Loucy (cell line): Measurements from ENCODE around the gene TIMM44.

Experiments
- EZH2phosphoT487 ChIP-seq: fragments of 200-600 bp; IDR thresholded peaks from 2 replicates; pipeline ENCODE4 v1.6.1; 2018; ENCODE audit warnings: antibody characterized with exemption, mild to moderate bottlenecking, moderate library complexity, borderline replicate concordance
- TF ChIP-seq, protein P1 (sequence below): fragments of 200-600 bp; sonication (generic); conservative IDR thresholded peaks from 2 replicates; pipeline ENCODE4 v1.5.1; 2014; ENCODE audit warnings: mild to moderate bottlenecking, antibody characterized with exemption, low read length

DNA sequence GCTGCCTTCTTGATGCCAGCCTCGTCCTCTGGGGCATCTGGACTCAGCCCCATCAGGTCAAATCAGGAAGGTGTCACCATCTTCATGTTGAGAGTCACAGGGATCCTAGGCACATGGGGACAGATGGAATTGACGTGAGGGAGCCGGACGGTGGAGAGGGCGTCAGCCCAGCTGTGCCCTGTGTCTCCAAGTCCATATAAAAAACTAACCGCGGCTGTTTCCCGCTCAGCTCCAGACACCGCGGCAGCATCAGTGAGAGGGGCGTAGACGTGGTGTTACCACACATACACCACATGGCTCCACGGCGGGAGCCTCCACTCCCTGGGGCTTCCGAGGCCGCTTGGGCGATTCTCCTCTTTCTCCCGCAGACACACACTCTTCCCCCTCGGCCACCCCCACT lies 63.6 kb downstream of the TIMM44 start:
- TF ChIP-seq, protein P1, sequence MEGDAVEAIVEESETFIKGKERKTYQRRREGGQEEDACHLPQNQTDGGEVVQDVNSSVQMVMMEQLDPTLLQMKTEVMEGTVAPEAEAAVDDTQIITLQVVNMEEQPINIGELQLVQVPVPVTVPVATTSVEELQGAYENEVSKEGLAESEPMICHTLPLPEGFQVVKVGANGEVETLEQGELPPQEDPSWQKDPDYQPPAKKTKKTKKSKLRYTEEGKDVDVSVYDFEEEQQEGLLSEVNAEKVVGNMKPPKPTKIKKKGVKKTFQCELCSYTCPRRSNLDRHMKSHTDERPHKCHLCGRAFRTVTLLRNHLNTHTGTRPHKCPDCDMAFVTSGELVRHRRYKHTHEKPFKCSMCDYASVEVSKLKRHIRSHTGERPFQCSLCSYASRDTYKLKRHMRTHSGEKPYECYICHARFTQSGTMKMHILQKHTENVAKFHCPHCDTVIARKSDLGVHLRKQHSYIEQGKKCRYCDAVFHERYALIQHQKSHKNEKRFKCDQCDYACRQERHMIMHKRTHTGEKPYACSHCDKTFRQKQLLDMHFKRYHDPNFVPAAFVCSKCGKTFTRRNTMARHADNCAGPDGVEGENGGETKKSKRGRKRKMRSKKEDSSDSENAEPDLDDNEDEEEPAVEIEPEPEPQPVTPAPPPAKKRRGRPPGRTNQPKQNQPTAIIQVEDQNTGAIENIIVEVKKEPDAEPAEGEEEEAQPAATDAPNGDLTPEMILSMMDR: no peak
- no peak for TF ChIP-seq EZH2phosphoT487
